ENCODE measurements around the gene ST14. TPM values are rescaled to one million over a fixed set of nuclear protein-coding genes. Genes with fewer than 3 reads are reported as not detected.
"Not testable (repeated sequence)": the region's sequence is repeated elsewhere in the genome, so short reads cannot be mapped to it uniquely, and the experiment has no call there.

ST14 gene
- total and polyA plus RNA-seq, 2 donors (not counting 3 experiments of a cell fraction or from before 2014, with no cell fraction given), result 0.08 TPM; not detected in 1

- H3K9me3 ChIP-seq (replicated peaks; ENCODE audit: control insufficient read depth, insufficient read depth, low read length), result no peaks in the 10 kb centered on the region
- DNase-seq (ENCODE audit: low read depth, low spot score) (no peak), FAIRE-seq (no peak)
- TF ChIP-seq CTCF (IDR thresholded peaks at IDR 0.05; ENCODE audit: extremely low read depth in 1 of 2, insufficient read depth in 1 of 2, low read depth in 1 of 2, low read length in 2 of 2) (no peak), EZH2 (IDR thresholded peaks at IDR 0.05; ENCODE audit: borderline replicate concordance, low read depth, low read length, severe bottlenecking) (no peak), POLR2AphosphoS5 (IDR thresholded peaks at IDR 0.05; ENCODE audit: insufficient read depth, low read depth, low read length) (no peak), MYC (IDR thresholded peaks at IDR 0.05; ENCODE audit: low read depth, low read length) (no peak), MAX (IDR thresholded peaks at IDR 0.05; ENCODE audit: insufficient read depth, insufficient read length) (no peak), POLR2A (IDR thresholded peaks at IDR 0.05; ENCODE audit: low read depth, low read length) (no peak), FOS (IDR thresholded peaks at IDR 0.05; ENCODE audit: borderline replicate concordance, insufficient read depth, low read length) (no peak), JUN (IDR thresholded peaks at IDR 0.05; ENCODE audit: borderline replicate concordance, insufficient read depth, insufficient read length, low read depth) (no peak), GATA2 (IDR thresholded peaks at IDR 0.05; ENCODE audit: insufficient read depth, insufficient read length, low read depth, low read length) (no peak)
- no peak overlapping the region for H2AFZ ChIP-seq (ENCODE audit: low read depth, low read length)
- H3K27me3 ChIP-seq (ENCODE audit: control insufficient read depth in 2 of 2, insufficient read depth in 2 of 2, low read length in 2 of 2), result no peaks in the 10 kb centered on the region
- H3K9ac ChIP-seq (replicated peaks; ENCODE audit: extremely low read depth, insufficient read depth, low read length), result no peak overlapping the region
- POLR2A ChIA-PET, result no interaction called here
- no peak overlapping the region for H3K4me2 ChIP-seq (ENCODE audit: insufficient read depth, low read length)
- no peaks in the 10 kb centered on the region for H3K79me2 ChIP-seq (ENCODE audit: control insufficient read depth, insufficient read depth, low read length)
- dilution Hi-C loops (cut with MboI; ENCODE audit: extremely low pct_ligation_motif_present, low sequenced_read_pairs) (no loop called here), intact Hi-C loops (cut with micrococcal nuclease) (no loop called here)
- no peaks in the 10 kb centered on the region for H3K4me1 ChIP-seq (ENCODE audit: control insufficient read depth, extremely low read depth, insufficient read depth, low read length)
- no peaks in the 10 kb centered on the region for H4K20me1 ChIP-seq (replicated peaks; ENCODE audit: control insufficient read depth, extremely low read depth, insufficient read depth, low read length)
- no TSS peak for BruUV-seq (replicated peaks)
- H3K36me3 ChIP-seq (ENCODE audit: control insufficient read depth in 2 of 2, extremely low read depth in 1 of 2, insufficient read depth in 2 of 2, low read length in 2 of 2), result no peaks in the 10 kb centered on the region
- CTCF ChIA-PET, result interaction anchor here (1.5 kb wide), 1 partner anchor 37 kb away, joined by 5 read pairs; no protein-coding TSS in a partner anchor
- H3K9me1 ChIP-seq (replicated peaks; ENCODE audit: control insufficient read depth, extremely low read depth, insufficient read depth, low read length), result no peaks in the 10 kb centered on the region
- H3K27ac ChIP-seq (ENCODE audit: insufficient read depth, low read depth, low read length), result no peak overlapping the region
- no peak overlapping the region for H3K4me3 ChIP-seq (replicated peaks in 1 of 3; ENCODE audit: insufficient read depth in 1 of 3, low read depth in 1 of 3, low read length in 3 of 3)
Measured at GRCh38 chr11:130249371-130249770, 89.8 kb downstream of the ST14 start.

GRCh38 chr11:130249929-130250328 is 90.3 kb downstream of the ST14 start:
- H3K79me2 ChIP-seq (ENCODE audit: control insufficient read depth, insufficient read depth, low read length); H3K27ac ChIP-seq (ENCODE audit: insufficient read depth, low read depth, low read length); H3K9ac ChIP-seq (replicated peaks; ENCODE audit: extremely low read depth, insufficient read depth, low read length); H3K4me1 ChIP-seq (ENCODE audit: control insufficient read depth, extremely low read depth, insufficient read depth, low read length); CTCF ChIA-PET; intact Hi-C loops (cut with micrococcal nuclease); DNase-seq (ENCODE audit: low read depth, low spot score); H4K20me1 ChIP-seq (replicated peaks; ENCODE audit: control insufficient read depth, extremely low read depth, insufficient read depth, low read length); H2AFZ ChIP-seq (ENCODE audit: low read depth, low read length); H3K4me2 ChIP-seq (ENCODE audit: insufficient read depth, low read length); H3K9me1 ChIP-seq (replicated peaks; ENCODE audit: control insufficient read depth, extremely low read depth, insufficient read depth, low read length); BruUV-seq (replicated peaks); FAIRE-seq; H3K36me3 ChIP-seq (ENCODE audit: control insufficient read depth in 2 of 2, extremely low read depth in 1 of 2, insufficient read depth in 2 of 2, low read length in 2 of 2); dilution Hi-C loops (cut with MboI; ENCODE audit: extremely low pct_ligation_motif_present, low sequenced_read_pairs); H3K27me3 ChIP-seq (ENCODE audit: control insufficient read depth in 2 of 2, insufficient read depth in 2 of 2, low read length in 2 of 2); POLR2A ChIA-PET; H3K4me3 ChIP-seq (replicated peaks in 1 of 3; ENCODE audit: insufficient read depth in 1 of 3, low read depth in 1 of 3, low read length in 3 of 3); H3K9me3 ChIP-seq (replicated peaks; ENCODE audit: control insufficient read depth, insufficient read depth, low read length): not testable (repeated sequence)

GRCh38 chr11:130251763-130252162 is 92.2 kb downstream of the ST14 start:
- H3K4me1 ChIP-seq (ENCODE audit: control insufficient read depth, extremely low read depth, insufficient read depth, low read length); H3K9me1 ChIP-seq (replicated peaks; ENCODE audit: control insufficient read depth, extremely low read depth, insufficient read depth, low read length); H3K4me2 ChIP-seq (ENCODE audit: insufficient read depth, low read length); DNase-seq (ENCODE audit: low read depth, low spot score); FAIRE-seq; H3K27me3 ChIP-seq (ENCODE audit: control insufficient read depth in 2 of 2, insufficient read depth in 2 of 2, low read length in 2 of 2); CTCF ChIA-PET; dilution Hi-C loops (cut with MboI; ENCODE audit: extremely low pct_ligation_motif_present, low sequenced_read_pairs); H4K20me1 ChIP-seq (replicated peaks; ENCODE audit: control insufficient read depth, extremely low read depth, insufficient read depth, low read length); POLR2A ChIA-PET; H3K27ac ChIP-seq (ENCODE audit: insufficient read depth, low read depth, low read length); H3K4me3 ChIP-seq (replicated peaks in 1 of 3; ENCODE audit: insufficient read depth in 1 of 3, low read depth in 1 of 3, low read length in 3 of 3); intact Hi-C loops (cut with micrococcal nuclease); H3K9me3 ChIP-seq (replicated peaks; ENCODE audit: control insufficient read depth, insufficient read depth, low read length); H3K36me3 ChIP-seq (ENCODE audit: control insufficient read depth in 2 of 2, extremely low read depth in 1 of 2, insufficient read depth in 2 of 2, low read length in 2 of 2); H3K79me2 ChIP-seq (ENCODE audit: control insufficient read depth, insufficient read depth, low read length); BruUV-seq (replicated peaks); H2AFZ ChIP-seq (ENCODE audit: low read depth, low read length); H3K9ac ChIP-seq (replicated peaks; ENCODE audit: extremely low read depth, insufficient read depth, low read length): not testable (repeated sequence)
